ENCODE results near the gene AP3M1. TPM values are rescaled to one million over a fixed set of nuclear protein-coding genes. Genes with fewer than 3 reads are reported as not detected.

AP3M1 gene
- total RNA-seq, 1 donor from 2014 or later, result 16.3 TPM

GRCh38 chr10:74118804-74119203, 31.8 kb downstream of the AP3M1 start:
- no peaks in the 10 kb centered on the region for H3K27me3 ChIP-seq (ENCODE audit: control insufficient read depth, insufficient read depth, low read length)
- H3K4me3 ChIP-seq (ENCODE audit: low read depth, low read length), result no peak overlapping the region
- DNase-seq (ENCODE audit: low read depth) (peak; percentile 42), FAIRE-seq (no peak)
- no peak for TF ChIP-seq CTCF (IDR thresholded peaks at IDR 0.05; ENCODE audit: insufficient read depth, low read length, severe bottlenecking)
- peaks cover 21% of the 10 kb centered on the region for H3K36me3 ChIP-seq (ENCODE audit: control insufficient read depth, insufficient read depth, low read length)

- TF ChIP-seq CTCF (IDR thresholded peaks at IDR 0.05; ENCODE audit: insufficient read depth, low read length, severe bottlenecking), result no peak
- H3K4me3 ChIP-seq (ENCODE audit: low read depth, low read length), result no peak overlapping the region
- no peaks in the 10 kb centered on the region for H3K27me3 ChIP-seq (ENCODE audit: control insufficient read depth, insufficient read depth, low read length)
- FAIRE-seq (no peak), DNase-seq (ENCODE audit: low read depth) (no peak)
- H3K36me3 ChIP-seq (ENCODE audit: control insufficient read depth, insufficient read depth, low read length), result peaks cover 25% of the 10 kb centered on the region
Measured at GRCh38 chr10:74117738-74118137, 32.9 kb downstream of the AP3M1 start.

- no peak for DNase-seq (ENCODE audit: low read depth)
- H3K27me3 ChIP-seq (ENCODE audit: control insufficient read depth, insufficient read depth, low read length), result no peaks in the 10 kb centered on the region
- TF ChIP-seq CTCF (IDR thresholded peaks at IDR 0.05; ENCODE audit: insufficient read depth, low read length, severe bottlenecking), result no peak
- FAIRE-seq, result no peak
- peaks cover 35% of the 10 kb centered on the region for H3K36me3 ChIP-seq (ENCODE audit: control insufficient read depth, insufficient read depth, low read length)
- no peak overlapping the region for H3K4me3 ChIP-seq (ENCODE audit: low read depth, low read length)
Measured at GRCh38 chr10:74114041-74114448, 36.6 kb downstream of the AP3M1 start.

- DNase-seq (ENCODE audit: low read depth) (peak; percentile 34), FAIRE-seq (no peak)
- Histone ChIP-seq H3K4me3 (ENCODE audit: low read depth, low read length) (no peak overlapping the region), H3K36me3 (ENCODE audit: control insufficient read depth, insufficient read depth, low read length) (peaks cover 39% of the 10 kb centered on the region), H3K27me3 (ENCODE audit: control insufficient read depth, insufficient read depth, low read length) (no peaks in the 10 kb centered on the region)
- no peak for TF ChIP-seq CTCF (IDR thresholded peaks at IDR 0.05; ENCODE audit: insufficient read depth, low read length, severe bottlenecking)
Measured at GRCh38 chr10:74113546-74113945, 37.1 kb downstream of the AP3M1 start.

- Histone ChIP-seq H3K27me3 (ENCODE audit: control insufficient read depth, insufficient read depth, low read length) (no peaks in the 10 kb centered on the region), H3K4me3 (ENCODE audit: low read depth, low read length) (no peak overlapping the region), H3K36me3 (ENCODE audit: control insufficient read depth, insufficient read depth, low read length) (peaks cover 37% of the 10 kb centered on the region)
- TF ChIP-seq CTCF (IDR thresholded peaks at IDR 0.05; ENCODE audit: insufficient read depth, low read length, severe bottlenecking), result no peak
- DNase-seq (ENCODE audit: low read depth) (no peak), FAIRE-seq (no peak)
Measured at GRCh38 chr10:74111799-74112198, 38.8 kb downstream of the AP3M1 start.

- peaks cover 38% of the 10 kb centered on the region for H3K36me3 ChIP-seq (ENCODE audit: control insufficient read depth, insufficient read depth, low read length)
- H3K27me3 ChIP-seq (ENCODE audit: control insufficient read depth, insufficient read depth, low read length), result no peaks in the 10 kb centered on the region
- DNase-seq (ENCODE audit: low read depth), result no peak
- no peak for FAIRE-seq
- no peak for TF ChIP-seq CTCF (IDR thresholded peaks at IDR 0.05; ENCODE audit: insufficient read depth, low read length, severe bottlenecking)
- no peak overlapping the region for H3K4me3 ChIP-seq (ENCODE audit: low read depth, low read length)
Measured at GRCh38 chr10:74110120-74110519, 40.5 kb downstream of the AP3M1 start.
